SK-MEL-5 (cell line): Measurements from ENCODE around the gene TMOD4. TPM values are rescaled to one million over a fixed set of nuclear protein-coding genes. Genes with fewer than 3 reads are reported as not detected.

Source experiments
- DNase-seq: peaks from one replicate; pipeline ENCODE4 v3.0.0-alpha.2; 2016; ENCODE audit warnings: low read depth, low spot score
- in situ Hi-C: cut with HindIII; loops from 2 replicates; pipeline ENCODE4 v1.10.0; 2016; ENCODE audit warnings: low sequenced_read_pairs, high pct_unique_total_duplicates, low pct_unique_long_range_greater_than_20kb
- total RNA-seq: library from RNA; depleted of rRNA; stranded (reverse); fragments of >200 nt; shearing (Covaris generic); gene quantifications from 2 replicates; pipeline ENCODE4 v1.2.3, GENCODE V29; 2014; rRNA removed

The TMOD4 gene
- total RNA-seq, 1 experiment from 2014 or later, result 1.2 TPM

GRCh38 chr1:151130987-151131586 is 44.7 kb downstream of the TMOD4 start:
- in situ Hi-C loops, result loop anchor here (5.0 kb wide), 1 partner anchor 34 kb away; no protein-coding TSS in a partner anchor
- DNase-seq, result no peak

- peak; percentile 72 for DNase-seq
- in situ Hi-C loops, result no loop called here
These were observed 47.0 kb downstream of the TMOD4 start for GRCh38 chr1:151128800-151129199.

GRCh38 chr1:151124763-151125403 is 50.9 kb downstream of the TMOD4 start:
- in situ Hi-C loops, result no loop called here
- DNase-seq, result no peak

Other genes with a start within 250 kb of the TMOD4 start
- 46.9 and 49.3 TPM in 2 replicates for gene SETDB1, start 249.6 kb downstream of the TMOD4 start, total RNA-seq
- 133 and 162 TPM in 2 replicates for gene CERS2, start 201.1 kb downstream of the TMOD4 start, total RNA-seq
- 0.48 and 1.1 TPM in 2 replicates for gene ANXA9, start 193.7 kb downstream of the TMOD4 start, total RNA-seq
- gene MINDY1, start 169.1 kb downstream of the TMOD4 start, total RNA-seq, result 11.3 and 13.6 TPM in 2 replicates
- gene PRUNE1, start 167.5 kb downstream of the TMOD4 start, total RNA-seq, result 13.9 and 16.2 TPM in 2 replicates
- gene BNIPL, start 139.4 kb downstream of the TMOD4 start, total RNA-seq, result 0.11 and 0.16 TPM in 2 replicates
- gene C1orf56, start 128.2 kb downstream of the TMOD4 start, total RNA-seq, result 16.0 and 17.9 TPM in 2 replicates
- gene CDC42SE1, start 116.4 kb downstream of the TMOD4 start, total RNA-seq, result 95.8 and 99.9 TPM in 2 replicates
- 3.5 and 3.6 TPM in 2 replicates for gene MLLT11, start 115.6 kb downstream of the TMOD4 start, total RNA-seq
- gene GABPB2, start 105.2 kb downstream of the TMOD4 start, total RNA-seq, result 6.7 and 8.1 TPM in 2 replicates
- 0.53 and 1.1 TPM in 2 replicates for gene SEMA6C, start 29.4 kb downstream of the TMOD4 start, total RNA-seq
- not detected in 2 replicates for gene TNFAIP8L2, start 19.3 kb downstream of the TMOD4 start, total RNA-seq
- 17.7 and 22.1 TPM in 2 replicates for gene LYSMD1, start 10.1 kb downstream of the TMOD4 start, total RNA-seq
- 90.9 and 110 TPM in 2 replicates for gene SCNM1, start 9.8 kb downstream of the TMOD4 start, total RNA-seq
- gene VPS72, start 14.2 kb upstream of the TMOD4 start, total RNA-seq, result 116 and 133 TPM in 2 replicates
- 54.5 and 57.0 TPM in 2 replicates for gene PIP5K1A, start 22.6 kb upstream of the TMOD4 start, total RNA-seq
- gene PSMD4, start 78.8 kb upstream of the TMOD4 start, total RNA-seq, result 370 and 398 TPM in 2 replicates
- 29.0 and 31.0 TPM in 2 replicates for gene ZNF687, start 106.3 kb upstream of the TMOD4 start, total RNA-seq
- 49.4 and 49.6 TPM in 2 replicates for gene PI4KB, start 151.4 kb upstream of the TMOD4 start, total RNA-seq
- gene RFX5, start 171.3 kb upstream of the TMOD4 start, total RNA-seq, result 102 and 125 TPM in 2 replicates
- gene SELENBP1, start 196.7 kb upstream of the TMOD4 start, total RNA-seq, result 1.4 and 2.6 TPM in 2 replicates
- 940 and 1,049 TPM in 2 replicates for gene PSMB4, start 223.6 kb upstream of the TMOD4 start, total RNA-seq